GM21515 (cell line): ENCODE data around the gene PTPRF.

Source experiments
- ATAC-seq: cut with Tn5 transposase; IDR thresholded peaks from one replicate; pipeline ENCODE4 v1.9.1; 2021; ENCODE audit not compliant: unreplicated experiment

PTPRF gene

DNA sequence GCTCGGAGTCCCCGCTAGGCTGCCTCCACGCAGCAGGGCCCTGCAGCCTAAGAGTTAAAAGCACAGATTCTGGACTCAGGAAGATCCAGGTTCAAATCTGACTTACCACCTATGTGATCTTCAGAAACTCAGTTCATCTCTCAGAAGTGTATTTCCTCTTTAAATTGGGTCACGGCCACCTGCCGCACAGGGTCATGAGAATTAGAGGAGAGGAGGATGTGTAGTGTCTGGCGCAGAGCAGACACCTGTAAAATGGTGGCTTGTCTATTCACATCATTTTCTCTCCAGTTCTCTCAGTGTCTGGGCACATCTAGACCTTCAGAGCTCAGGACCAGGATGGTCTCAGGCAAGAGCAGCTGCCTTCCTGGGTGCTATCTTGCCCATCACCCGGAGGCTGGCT lies 45.8 kb downstream of the PTPRF start:
- ATAC-seq, result no peak

DNA sequence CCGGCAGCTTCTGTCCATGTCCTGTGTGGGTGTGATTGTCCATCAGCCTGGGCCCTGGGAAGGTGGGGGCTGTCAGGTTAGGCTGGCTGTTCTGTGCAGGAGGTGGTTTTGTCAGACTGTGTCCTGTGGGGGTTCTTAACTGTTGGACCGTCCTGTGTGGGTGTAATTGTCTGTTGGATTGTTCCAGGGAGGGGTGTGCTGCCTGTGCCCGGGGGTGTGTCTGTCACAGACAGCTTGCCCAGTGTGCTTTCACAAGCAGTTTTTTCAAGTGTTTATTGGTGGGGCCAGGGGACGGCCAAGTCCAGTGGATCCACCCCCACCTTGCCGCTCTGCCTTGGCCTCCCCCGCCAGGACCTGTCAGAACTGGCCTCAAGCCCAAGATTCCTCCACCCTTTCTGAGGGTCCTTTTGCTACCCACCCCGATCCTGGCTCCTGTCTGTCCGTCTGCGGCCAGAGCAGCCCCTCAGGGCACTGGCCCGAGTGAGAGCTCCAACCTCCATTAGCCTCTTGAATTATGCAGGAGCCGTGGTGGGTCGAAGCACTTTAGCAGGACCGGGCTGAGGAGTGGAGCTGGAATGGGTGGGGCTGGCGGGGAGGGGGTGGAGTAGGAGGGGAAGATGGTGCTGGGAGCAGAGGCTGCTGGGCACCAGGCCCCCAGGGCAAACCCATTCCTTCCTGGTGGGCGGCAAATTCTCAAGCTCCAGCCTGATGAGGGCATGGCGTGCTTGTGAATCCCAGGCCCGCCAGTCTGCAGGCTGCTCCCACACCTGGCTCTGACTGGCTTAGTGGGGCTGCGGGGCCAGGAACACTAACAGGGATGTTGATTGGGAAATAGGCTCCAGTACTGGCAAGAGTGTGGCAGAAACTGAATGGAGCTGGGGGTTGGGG lies 47.2 kb downstream of the PTPRF start:
- ATAC-seq, result no peak

DNA sequence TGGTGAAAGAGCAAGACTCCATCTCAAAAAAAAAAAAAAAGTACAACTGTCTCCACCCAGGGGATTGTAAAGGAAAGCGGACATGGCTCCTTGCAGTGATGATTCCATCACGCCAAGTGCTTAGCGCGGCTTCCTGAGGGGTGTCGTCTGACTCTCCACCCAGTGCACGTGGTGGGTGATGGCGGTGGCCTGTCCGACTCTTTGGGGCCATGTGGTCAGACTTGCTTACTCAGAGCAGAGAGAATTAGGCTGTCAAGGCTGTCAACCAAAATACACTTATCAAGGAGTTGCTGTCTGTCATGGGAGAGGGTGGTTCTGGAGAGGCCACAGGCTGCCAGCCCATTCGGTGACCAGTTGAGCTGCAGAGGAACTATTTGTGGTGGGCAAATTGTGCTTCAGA lies 49.4 kb downstream of the PTPRF start:
- no peak for ATAC-seq

DNA sequence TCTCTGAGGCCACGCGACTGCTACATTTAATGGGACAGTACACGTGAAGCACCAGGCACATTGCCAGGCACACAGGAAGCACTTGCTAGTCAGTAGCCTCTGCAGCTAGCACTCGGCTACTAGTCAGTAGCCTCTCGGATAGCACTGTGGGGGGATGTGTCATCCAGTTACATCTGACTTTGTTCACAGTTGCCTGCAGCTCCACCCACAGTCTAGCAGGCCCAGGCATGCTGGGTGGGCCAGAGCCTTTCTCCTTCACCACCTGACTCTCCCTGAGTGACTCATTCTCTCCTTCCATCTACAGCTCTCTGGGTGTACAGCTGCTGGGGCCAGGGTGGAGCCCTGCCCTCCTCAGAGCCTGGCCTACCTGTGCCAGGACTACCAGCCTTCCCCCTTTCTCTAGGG lies 51.5 kb downstream of the PTPRF start:
- no peak for ATAC-seq

DNA sequence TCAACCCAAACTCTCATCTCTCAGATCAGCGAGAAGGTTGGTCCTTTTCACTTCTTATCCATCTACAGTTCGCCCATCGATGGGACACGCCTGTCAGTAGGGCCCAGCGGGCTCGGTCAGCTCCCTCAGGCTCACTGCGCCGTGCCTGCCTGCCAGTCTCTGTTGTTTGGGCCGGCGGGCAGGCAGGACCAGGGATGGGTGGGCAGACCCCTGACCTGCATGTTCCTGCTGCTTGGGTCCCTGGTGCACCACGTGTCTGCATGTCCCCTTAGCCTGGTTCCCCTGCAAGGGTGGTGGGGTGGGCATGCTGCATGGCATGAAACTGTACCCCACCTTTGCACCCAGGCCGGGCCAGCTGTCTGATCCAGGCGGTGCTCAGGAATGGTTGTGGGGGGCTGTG lies 52.4 kb downstream of the PTPRF start:
- ATAC-seq, result no peak

DNA sequence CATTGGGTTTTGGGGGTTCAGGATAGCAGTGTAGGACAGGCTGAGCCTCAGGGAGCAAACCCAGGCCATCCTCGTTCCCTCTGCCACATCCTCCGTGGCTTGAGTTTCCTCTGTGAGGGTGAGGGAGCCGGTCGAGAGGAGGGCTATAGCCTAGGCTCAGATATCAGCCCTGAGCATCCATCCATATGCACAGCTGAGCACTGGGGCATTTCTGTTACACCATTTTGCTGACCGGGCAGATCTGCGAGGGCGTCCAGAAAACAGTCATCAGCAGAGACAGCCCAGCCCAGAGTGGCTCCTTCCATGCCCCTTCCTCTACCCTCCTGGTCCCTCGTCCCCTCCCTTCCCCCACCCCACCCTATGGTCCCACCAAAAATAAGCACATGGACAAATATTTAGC lies 53.5 kb downstream of the PTPRF start:
- ATAC-seq, result no peak

DNA sequence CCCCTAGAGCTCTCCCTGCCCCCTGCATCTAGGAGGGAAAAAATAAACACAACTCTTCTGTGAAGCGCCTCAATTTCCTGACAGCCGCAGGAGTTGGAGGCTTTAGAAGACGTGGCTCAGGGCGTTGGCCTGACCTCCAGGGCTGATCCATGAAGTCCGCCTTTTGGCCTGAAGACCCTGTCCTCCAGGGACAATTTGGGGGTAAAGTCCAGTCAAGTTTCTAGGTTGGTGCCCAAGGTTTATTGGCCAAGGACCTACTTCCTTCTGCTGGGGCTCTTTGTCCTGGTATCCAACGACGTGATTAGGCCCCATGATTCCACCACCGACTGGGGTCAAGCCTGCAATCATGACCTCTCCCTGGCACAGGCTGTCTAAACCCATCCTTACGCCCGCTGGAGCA lies 54.9 kb downstream of the PTPRF start:
- no peak for ATAC-seq

DNA sequence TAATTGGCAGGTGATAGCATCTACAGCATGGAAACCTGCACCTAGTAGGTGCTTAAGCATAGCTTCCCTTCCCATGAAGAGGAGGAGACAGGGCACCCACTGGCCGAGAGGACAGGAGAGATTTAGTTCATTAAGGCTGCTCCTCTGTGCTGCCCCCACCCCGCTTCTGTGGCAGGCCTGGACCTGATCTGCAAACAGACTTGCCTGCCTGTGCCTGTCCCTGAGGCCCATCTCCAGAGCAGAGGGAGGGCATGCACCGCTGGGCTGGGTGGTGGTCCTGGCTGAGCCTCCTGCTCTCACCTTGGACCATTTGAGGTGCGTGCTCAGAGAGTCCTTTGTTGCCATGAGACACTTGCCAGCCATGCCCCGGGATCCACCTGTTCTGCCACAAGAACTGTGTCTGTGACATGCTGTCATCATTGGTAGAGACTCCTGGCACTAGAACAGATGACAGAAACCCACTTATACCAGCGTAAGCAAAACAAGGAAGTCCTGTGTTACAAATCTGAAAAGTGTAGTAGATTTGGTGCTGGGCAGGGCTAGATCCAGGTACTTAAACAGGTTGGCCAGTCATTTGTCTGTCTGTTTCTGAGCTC lies 55.6 kb downstream of the PTPRF start:
- ATAC-seq, result no peak

DNA sequence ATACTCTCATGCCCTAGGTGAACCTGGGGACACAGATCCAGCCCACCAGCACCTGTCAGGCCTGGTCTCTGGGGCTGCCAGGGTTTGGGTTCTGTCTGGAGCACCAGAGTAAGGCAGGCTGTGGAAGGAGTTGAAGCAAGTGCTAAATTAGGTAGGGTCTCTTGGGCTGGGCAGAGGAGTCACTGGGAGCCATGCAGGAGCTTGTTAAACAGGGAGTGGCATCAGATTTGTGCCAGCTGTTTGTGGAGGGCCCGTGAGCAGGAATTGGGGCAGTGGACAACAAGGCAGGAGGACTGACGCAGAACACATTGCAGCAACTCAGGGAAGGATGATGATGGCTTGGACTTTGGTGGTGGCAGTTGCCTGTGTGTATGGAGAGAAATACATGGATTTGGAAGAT lies 56.3 kb downstream of the PTPRF start:
- no peak for ATAC-seq

DNA sequence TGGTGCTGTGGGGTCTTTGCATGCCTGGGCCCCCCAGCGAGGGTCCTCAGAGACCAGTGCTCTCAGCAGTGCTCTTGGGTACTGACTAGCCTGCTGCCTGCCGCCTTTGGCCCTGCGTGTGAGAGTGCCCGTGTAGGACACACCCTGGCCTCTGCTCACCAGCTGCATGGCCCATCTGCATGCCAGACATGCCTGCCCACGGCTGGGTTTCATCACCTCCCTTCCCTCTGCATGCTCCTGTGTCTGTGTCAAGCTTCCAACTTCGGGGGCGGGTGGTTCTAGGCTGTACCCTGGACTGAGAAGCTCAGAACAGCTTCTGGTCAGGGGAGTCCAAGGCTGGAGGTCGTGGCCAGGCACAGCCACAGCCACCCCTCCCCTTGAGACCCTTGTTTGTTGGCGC lies 56.9 kb downstream of the PTPRF start:
- no peak for ATAC-seq

DNA sequence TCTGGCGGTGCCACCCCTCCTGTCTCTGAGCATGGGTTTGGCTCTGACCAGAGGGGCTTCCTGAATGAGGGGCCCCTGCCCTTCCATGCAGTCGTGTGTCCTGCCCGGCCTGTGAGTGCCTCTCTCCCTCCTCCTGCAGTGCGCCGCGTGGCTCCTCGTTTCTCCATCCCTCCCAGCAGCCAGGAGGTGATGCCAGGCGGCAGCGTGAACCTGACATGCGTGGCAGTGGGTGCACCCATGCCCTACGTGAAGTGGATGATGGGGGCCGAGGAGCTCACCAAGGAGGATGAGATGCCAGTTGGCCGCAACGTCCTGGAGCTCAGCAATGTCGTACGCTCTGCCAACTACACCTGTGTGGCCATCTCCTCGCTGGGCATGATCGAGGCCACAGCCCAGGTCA lies 57.9 kb downstream of the PTPRF start:
- ATAC-seq, result no peak

DNA sequence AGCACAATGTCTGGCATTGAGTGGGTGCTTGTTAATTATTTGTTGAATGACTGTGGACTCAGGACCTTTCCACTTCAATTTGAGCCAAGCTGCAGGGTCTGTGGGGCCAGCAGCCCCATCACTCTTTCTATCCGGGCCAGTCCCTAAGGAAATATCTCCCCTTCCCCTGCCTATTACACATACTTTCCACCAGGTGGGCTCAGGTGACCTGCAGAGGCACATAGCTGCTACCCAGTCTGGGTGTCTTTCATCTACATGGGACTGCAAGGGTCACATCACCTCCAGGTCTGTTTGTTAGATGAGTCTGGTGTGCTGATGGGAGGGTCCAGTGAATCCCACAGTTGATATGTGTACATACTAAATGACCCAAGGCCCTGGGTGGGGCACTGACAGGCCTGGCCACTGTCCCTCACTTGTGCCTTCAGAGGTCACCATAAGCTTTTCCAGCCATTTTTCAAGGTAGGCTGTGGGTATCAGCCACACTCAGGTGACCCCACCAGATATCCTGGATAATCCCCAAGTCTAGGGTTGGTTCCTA lies 59.8 kb downstream of the PTPRF start:
- no peak for ATAC-seq

DNA sequence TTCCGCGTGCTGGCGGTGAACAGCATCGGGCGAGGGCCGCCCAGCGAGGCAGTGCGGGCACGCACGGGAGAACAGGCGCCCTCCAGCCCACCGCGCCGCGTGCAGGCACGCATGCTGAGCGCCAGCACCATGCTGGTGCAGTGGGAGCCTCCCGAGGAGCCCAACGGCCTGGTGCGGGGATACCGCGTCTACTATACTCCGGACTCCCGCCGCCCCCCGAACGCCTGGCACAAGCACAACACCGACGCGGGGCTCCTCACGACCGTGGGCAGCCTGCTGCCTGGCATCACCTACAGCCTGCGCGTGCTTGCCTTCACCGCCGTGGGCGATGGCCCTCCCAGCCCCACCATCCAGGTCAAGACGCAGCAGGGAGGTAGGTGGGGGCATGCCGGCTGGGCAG lies 60.5 kb downstream of the PTPRF start:
- no peak for ATAC-seq

DNA sequence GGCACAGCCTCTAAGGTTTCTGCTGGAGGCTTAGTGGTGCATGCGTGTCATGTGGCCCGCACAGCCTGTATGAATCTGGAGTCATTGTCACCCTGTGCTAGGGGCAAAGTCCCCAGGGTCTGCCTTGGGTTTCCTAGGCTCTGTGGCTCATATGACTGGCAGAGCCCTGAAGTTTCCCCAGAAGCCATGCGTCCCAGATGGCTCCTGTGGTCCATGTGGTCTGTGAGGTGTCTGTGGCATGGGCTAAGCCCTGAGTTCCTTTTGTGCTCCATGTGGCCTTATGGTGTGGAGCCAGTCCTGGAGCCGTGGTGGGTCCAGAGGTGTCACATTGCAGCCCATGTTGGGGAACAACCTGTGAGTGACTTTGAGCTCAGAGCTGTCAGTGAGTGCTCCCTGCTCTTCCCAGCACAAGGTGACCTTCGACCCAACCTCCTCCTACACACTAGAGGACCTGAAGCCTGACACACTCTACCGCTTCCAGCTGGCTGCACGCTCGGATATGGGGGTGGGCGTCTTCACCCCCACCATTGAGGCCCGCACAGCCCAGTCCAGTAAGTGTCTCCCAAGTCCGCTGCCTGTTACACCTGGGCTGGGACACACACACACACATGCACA lies 61.5 kb downstream of the PTPRF start:
- no peak for ATAC-seq

DNA sequence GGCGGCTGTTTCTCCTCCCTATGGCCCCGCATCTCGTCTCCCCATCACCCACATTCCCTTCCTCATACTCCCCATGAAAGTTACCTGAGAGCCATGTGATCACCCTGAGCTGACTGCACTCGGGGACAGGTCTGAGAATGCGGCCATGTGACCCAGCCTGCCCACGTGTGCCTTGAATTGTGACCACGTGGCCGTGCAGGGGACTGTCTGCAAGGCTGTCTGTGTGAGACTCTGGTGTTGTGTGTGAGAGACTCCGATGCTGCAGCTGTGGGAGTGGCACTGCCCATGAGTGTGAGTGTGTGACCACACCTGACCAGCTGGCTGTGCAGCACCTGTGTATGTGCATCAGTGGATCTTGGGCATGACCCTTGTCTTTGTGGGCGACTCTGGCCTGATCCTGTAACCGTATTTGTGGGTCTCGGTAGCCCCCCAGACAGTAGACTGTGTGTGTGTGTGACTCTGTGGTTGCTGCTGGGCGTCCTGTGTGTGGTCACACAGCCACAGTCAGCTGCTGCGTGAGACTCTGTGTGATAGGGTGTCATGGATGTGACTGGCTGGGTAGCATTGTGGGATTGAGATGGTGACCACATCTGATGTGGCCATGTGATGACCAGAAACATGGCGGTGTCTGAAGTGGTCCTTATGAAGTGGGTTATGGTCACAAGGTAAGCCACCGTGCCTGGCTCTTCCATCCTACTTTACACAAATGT lies 62.4 kb downstream of the PTPRF start:
- ATAC-seq, result no peak

DNA sequence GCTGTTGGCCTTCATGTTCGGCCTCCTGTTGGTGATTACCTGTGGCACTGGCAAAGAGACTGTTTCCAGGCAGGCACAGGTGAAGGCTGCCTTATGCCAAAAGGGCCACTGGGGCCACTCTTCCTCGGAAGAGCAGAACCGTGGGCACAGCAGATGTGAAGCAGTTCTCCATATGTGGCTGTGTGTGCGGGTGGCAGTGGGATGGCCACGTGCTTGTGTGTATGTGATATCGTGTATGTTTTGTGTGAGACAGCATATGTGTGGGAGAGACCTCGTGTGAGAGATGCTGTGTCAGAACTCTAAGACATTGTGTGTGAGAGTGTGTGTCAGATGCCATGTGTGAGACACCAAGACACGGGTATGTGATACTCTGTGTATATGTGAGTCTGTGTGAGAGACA lies 65.9 kb downstream of the PTPRF start:
- ATAC-seq, result no peak

DNA sequence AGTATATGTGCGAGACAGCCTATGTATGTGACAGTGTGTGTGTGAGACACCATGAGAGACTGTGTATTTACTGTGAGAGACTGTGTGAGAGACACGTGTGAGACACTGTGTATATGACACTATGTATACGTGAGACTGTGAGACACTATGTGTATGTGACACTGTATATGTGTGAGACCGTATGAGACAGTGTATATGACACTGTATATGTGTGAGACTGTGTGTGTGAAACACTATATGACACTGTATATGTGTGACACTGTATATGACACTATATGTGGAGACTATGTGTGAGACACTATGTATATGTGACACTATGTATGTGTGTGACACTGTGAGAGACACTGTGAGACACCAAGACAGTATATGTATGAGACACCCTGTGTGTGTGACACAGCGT lies 66.3 kb downstream of the PTPRF start:
- ATAC-seq, result no peak

DNA sequence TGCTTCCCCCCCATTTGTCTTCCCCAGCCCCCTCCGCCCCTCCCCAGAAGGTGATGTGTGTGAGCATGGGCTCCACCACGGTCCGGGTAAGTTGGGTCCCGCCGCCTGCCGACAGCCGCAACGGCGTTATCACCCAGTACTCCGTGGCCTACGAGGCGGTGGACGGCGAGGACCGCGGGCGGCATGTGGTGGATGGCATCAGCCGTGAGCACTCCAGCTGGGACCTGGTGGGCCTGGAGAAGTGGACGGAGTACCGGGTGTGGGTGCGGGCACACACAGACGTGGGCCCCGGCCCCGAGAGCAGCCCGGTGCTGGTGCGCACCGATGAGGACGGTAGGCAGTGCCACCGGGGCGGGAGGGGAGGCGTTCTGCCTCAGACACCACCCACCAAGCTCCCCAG lies 67.0 kb downstream of the PTPRF start:
- ATAC-seq, result no peak

DNA sequence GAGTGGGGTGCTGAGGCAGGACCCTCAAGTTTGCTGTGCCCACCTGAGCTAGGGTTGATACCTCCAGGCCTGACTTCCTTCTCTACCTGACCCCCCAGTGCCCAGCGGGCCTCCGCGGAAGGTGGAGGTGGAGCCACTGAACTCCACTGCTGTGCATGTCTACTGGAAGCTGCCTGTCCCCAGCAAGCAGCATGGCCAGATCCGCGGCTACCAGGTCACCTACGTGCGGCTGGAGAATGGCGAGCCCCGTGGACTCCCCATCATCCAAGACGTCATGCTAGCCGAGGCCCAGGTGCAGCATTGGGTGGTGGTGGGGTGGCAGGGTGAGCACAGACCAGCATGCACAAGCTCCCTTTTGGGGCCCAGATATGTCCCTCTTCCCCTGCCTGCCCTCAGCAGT lies 67.9 kb downstream of the PTPRF start:
- no peak for ATAC-seq

DNA sequence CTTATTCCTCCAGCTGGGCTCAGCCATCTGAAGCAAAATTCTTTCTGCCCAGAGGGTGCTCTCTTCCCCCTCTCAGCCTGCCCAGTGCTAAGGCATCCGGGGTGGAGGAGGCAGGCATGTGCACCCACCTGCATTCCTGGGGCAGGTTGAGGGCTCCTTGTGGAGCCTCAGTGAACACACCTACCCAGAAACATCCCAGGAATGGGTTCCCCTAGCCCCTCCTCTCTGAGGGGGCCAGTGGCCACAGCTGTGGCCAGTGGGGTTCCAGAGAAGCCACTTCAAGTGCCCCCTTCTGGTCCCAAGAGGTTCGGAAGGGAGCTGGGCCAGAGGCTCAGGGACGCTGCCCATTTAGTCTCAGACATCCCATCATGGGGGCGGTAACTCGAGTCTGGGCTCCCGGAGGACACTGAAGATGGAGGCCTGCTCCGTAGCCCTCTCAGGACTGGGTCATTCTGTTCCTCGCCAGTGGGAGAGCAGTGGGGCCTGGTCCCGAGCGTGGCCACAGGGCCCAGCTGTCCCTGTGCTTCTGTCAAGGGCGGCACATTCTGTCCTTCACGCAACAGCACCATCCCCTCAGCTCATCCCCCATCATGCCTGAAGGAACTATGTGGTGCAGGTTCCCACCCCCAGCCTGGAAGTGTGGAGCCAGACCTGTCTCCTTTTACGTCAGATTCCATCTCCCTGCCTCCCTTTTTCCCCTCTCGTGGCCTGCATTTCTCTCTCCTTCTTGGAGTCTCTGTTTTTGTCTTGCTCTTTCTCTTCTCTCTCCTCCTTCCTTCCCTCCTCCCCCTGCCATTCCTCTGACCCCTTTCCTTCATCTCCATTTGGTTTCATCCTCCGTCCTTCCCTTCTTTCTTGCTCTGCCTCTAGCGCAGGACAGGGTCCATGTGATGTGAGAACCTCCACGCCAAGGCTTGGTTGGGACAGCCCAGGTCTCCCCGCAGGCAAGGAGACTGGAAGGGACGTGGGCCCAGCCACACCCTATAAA lies 69.6 kb downstream of the PTPRF start:
- no peak for ATAC-seq
